AG04449 (cell line): Measurements from ENCODE around the gene PHLDA2.

ENCODE experiments used
- CTCF ChIA-PET: fragments of 350-600 bp; formaldehyde crosslinking; extraction: SDS; loops from one replicate; lab custom pipeline; 2021; ENCODE audit warnings: antibody characterized with exemption; lab: Yijun Ruan, JAX
- POLR2A ChIA-PET: fragments of 400-600, 350-600 bp; formaldehyde crosslinking; extraction: SDS; loops from one replicate; lab custom pipeline; 2020; ENCODE audit warnings: antibody characterized with exemption, inconsistent platforms; lab: Yijun Ruan, JAX
- DNase-seq: peaks from one replicate; pipeline ENCODE4 v3.0.0-alpha.2; 2010; ENCODE audit warnings: low read depth, low spot score
- H3K4me3 ChIP-seq: 2 replicates; pipeline ENCODE4 v1.5.1; 2011; ENCODE audit warnings: low read depth, mild to moderate bottlenecking, control low read depth, low read length
- CTCF ChIP-seq: IDR thresholded peaks from one replicate; pipeline ENCODE4 v1.5.1; 2011; ENCODE audit warnings: mild to moderate bottlenecking, moderate library complexity, low read length, control low read depth, inconsistent platforms; ENCODE audit not compliant: insufficient read depth; ENCODE audit errors: missing control alignments

Gene PHLDA2

GRCh38 chr11:2901854-2902783, 27.1 kb downstream of the PHLDA2 start:
- CTCF ChIA-PET: interaction anchor here (0.7 to 3.1 kb wide), 6 partner anchors 10 to 371 kb away, joined by 3 to 35 read pairs (median 10); partner anchors contain the start of gene CDKN1C
- no peak for TF ChIP-seq CTCF
- H3K4me3 ChIP-seq: peak overlapping the region; percentile 75
- POLR2A ChIA-PET: interaction anchor here (0.6 to 2.8 kb wide), 4 partner anchors 27 to 502 kb away, joined by 3 to 12 read pairs (median 3); partner anchors contain the start of genes PHLDA2 and TSSC4
- DNase-seq: peak; percentile 42

- ChIA-PET POLR2A (interaction anchor here (2.8 kb wide), 1 partner anchor 28 kb away, joined by 12 read pairs; the partner anchor contains the start of gene PHLDA2), CTCF (interaction anchor here (0.7 to 3.1 kb wide), 5 partner anchors 9 to 369 kb away, joined by 3 to 14 read pairs (median 4); partner anchors contain the start of gene CDKN1C)
- DNase-seq: no peak
- TF ChIP-seq CTCF: no peak
- peak overlapping the region; percentile 60 for H3K4me3 ChIP-seq
These were observed 27.9 kb downstream of the PHLDA2 start for GRCh38 chr11:2901196-2901796.

GRCh38 chr11:2899080-2899783, 30.0 kb downstream of the PHLDA2 start:
- ChIA-PET POLR2A (interaction anchor here (0.6 to 1.5 kb wide), 2 partner anchors 30 to 480 kb away, joined by 3 read pairs; partner anchors contain the start of gene ZNF195), CTCF (interaction anchor here (1.5 to 2.5 kb wide), 3 partner anchors 9 to 367 kb away, joined by 3 to 17 read pairs (median 12); no protein-coding TSS in a partner anchor)
- no peak overlapping the region for H3K4me3 ChIP-seq
- no peak for TF ChIP-seq CTCF
- no peak for DNase-seq

- TF ChIP-seq CTCF: no peak
- ChIA-PET CTCF (interaction anchor here (1.5 to 2.5 kb wide), 3 partner anchors 8 to 366 kb away, joined by 3 to 17 read pairs (median 12); no protein-coding TSS in a partner anchor), POLR2A (interaction anchor here (0.6 to 1.5 kb wide), 2 partner anchors 30 to 481 kb away, joined by 3 read pairs; partner anchors contain the start of gene ZNF195)
- H3K4me3 ChIP-seq: no peak overlapping the region
- DNase-seq: peak; percentile 58
These were observed 30.7 kb downstream of the PHLDA2 start for GRCh38 chr11:2898366-2899079.

GRCh38 chr11:2897048-2897447, 32.2 kb downstream of the PHLDA2 start:
- CTCF ChIA-PET: interaction anchor here (1.5 kb wide), 1 partner anchor 9 kb away, joined by 5 read pairs; no protein-coding TSS in a partner anchor
- no peak for TF ChIP-seq CTCF

More at GRCh38 chr11:2897048-2897447, 32.2 kb downstream of the PHLDA2 start:
- POLR2A ChIA-PET: no interaction called here
- no peak overlapping the region for H3K4me3 ChIP-seq
- no peak for DNase-seq
